ENCODE results near the gene IL6ST.

The IL6ST gene

GRCh38 chr5:56012281-56012963, 17.7 kb upstream of the IL6ST start:
- peak; percentile 85 for DNase-seq (ENCODE audit: low read depth)
- TF ChIP-seq CTCF (conservative IDR thresholded peaks at IDR 0.05; ENCODE audit: control insufficient read depth, insufficient read depth, low read depth, low read length), result no peak
- H3K4me3 ChIP-seq (ENCODE audit: control insufficient read depth, low read depth, low read length), result no peak overlapping the region

GRCh38 chr5:56011835-56012234, 17.1 kb upstream of the IL6ST start:
- no peak overlapping the region for H3K4me3 ChIP-seq (ENCODE audit: control insufficient read depth, low read depth, low read length)
- peak; percentile 97 for DNase-seq (ENCODE audit: low read depth)

GRCh38 chr5:56010431-56010830, 15.7 kb upstream of the IL6ST start:
- TF ChIP-seq CTCF (conservative IDR thresholded peaks at IDR 0.05; ENCODE audit: control insufficient read depth, insufficient read depth, low read depth, low read length), result no peak
- DNase-seq (ENCODE audit: low read depth), result no peak
- H3K4me3 ChIP-seq (ENCODE audit: control insufficient read depth, low read depth, low read length), result no peak overlapping the region

More at GRCh38 chr5:56011835-56012234, 17.1 kb upstream of the IL6ST start:
- TF ChIP-seq CTCF (conservative IDR thresholded peaks at IDR 0.05; ENCODE audit: control insufficient read depth, insufficient read depth, low read depth, low read length), result no peak

- TF ChIP-seq CTCF (conservative IDR thresholded peaks at IDR 0.05; ENCODE audit: control insufficient read depth, insufficient read depth, low read depth, low read length), result no peak
- H3K4me3 ChIP-seq (ENCODE audit: control insufficient read depth, low read depth, low read length), result no peak overlapping the region
- no peak for DNase-seq (ENCODE audit: low read depth)
Observed at GRCh38 chr5:56006600-56006999, 11.8 kb upstream of the IL6ST start.

- no peak for TF ChIP-seq CTCF (conservative IDR thresholded peaks at IDR 0.05; ENCODE audit: control insufficient read depth, insufficient read depth, low read depth, low read length)
- H3K4me3 ChIP-seq (ENCODE audit: control insufficient read depth, low read depth, low read length), result no peak overlapping the region
Observed at GRCh38 chr5:56006094-56006493, 11.3 kb upstream of the IL6ST start.

GRCh38 chr5:56004874-56005273, 10.1 kb upstream of the IL6ST start:
- no peak for TF ChIP-seq CTCF (conservative IDR thresholded peaks at IDR 0.05; ENCODE audit: control insufficient read depth, insufficient read depth, low read depth, low read length)
- H3K4me3 ChIP-seq (ENCODE audit: control insufficient read depth, low read depth, low read length), result no peak overlapping the region
- DNase-seq (ENCODE audit: low read depth), result no peak

More at GRCh38 chr5:56006094-56006493, 11.3 kb upstream of the IL6ST start:
- DNase-seq (ENCODE audit: low read depth), result no peak

Measured in fibroblast of mammary gland (primary cell).